Measurements from ENCODE around the gene WDR72. TPM values are rescaled to one million over a fixed set of nuclear protein-coding genes. Genes with fewer than 3 reads are reported as not detected.
"Not testable (repeated sequence)": the region's sequence is repeated elsewhere in the genome, so short reads cannot be mapped to it uniquely, and the experiment has no call there.

The WDR72 gene
- total RNA-seq, 6 experiments from 2014 or later = 12.0 to 26.5 (median 22.4) TPM

- no peaks in the 10 kb centered on the region for H3K36me3 ChIP-seq
- H3K27ac ChIP-seq = no peak overlapping the region
- no peak overlapping the region for H3K4me3 ChIP-seq
- ATAC-seq (no peak), DNase-seq (no peak)
- no peak for TF ChIP-seq CTCF (IDR thresholded peaks at IDR 0.05)
- peaks cover 0 to 8% (median 3%) of the 10 kb centered on the region in 4 donors for H3K4me1 ChIP-seq
- H3K9me3 ChIP-seq = no peaks in the 10 kb centered on the region
- intact Hi-C loops (cut with DNase I) = no loop called here
- 51% methylated on average over 7 of the region's 7 CpGs for WGBS (ENCODE audit: insufficient coverage, low coverage, low lambda C conversion rate, missing lambda C conversion rate)
- no peaks in the 10 kb centered on the region for H3K27me3 ChIP-seq
These were observed 204.2 kb downstream of the WDR72 start for GRCh38 chr15:53555226-53555625.

DNA sequence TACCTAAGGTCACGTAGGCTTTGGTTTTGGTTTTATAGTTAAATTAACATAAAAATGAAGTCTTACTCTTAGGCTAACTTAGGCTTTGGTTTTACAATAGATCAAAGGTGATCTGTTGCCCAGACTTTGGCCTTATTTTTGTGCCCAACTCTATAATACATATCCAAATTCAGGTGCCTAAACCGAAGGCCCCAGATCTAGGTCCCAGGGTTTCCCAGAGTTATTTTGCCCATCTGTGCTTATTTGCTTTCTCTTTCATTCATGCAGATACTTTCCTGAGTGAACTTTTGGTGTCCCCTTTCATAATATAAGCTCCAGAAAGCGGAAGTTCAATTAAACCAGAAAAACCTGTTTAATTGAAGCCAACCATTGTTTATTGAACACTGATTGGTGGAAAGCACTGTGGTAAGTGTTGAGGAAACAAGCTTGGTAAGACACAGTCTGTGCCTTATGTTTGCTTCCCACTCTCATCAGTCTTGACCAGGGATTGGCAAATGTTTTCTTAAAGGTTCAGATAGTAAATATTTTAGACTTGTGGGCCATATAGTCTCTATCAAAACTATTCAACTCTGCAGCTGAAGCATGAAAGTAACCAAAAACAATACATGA, 209.7 kb downstream of the WDR72 start:
- WGBS (ENCODE audit: insufficient coverage, low coverage, low lambda C conversion rate, missing lambda C conversion rate) = 23% methylated on average over 3 of the region's 3 CpGs
- no peaks in the 10 kb centered on the region for H3K36me3 ChIP-seq
- H3K27ac ChIP-seq = no peak overlapping the region
- H3K27me3 ChIP-seq = no peaks in the 10 kb centered on the region
- no peaks in the 10 kb centered on the region for H3K4me1 ChIP-seq
- peak in 3 of 4 donors; percentile 37 to 52 (median 45) for ATAC-seq
- H3K9me3 ChIP-seq = no peaks in the 10 kb centered on the region
- H3K4me3 ChIP-seq = no peak overlapping the region
- intact Hi-C loops (cut with DNase I) = no loop called here
- TF ChIP-seq CTCF (IDR thresholded peaks at IDR 0.05) (no peak), POLR2A (IDR thresholded peaks at IDR 0.05) (no peak)
- no peak for DNase-seq

- Histone ChIP-seq H3K27ac (no peak overlapping the region), H3K9me3 (no peaks in the 10 kb centered on the region), H3K36me3 (no peaks in the 10 kb centered on the region), H3K4me1 (no peaks in the 10 kb centered on the region), H3K27me3 (no peaks in the 10 kb centered on the region), H3K4me3 (no peak overlapping the region)
- intact Hi-C loops (cut with DNase I) = no loop called here
- no peak for ATAC-seq
- no peak for DNase-seq
- TF ChIP-seq CTCF (IDR thresholded peaks at IDR 0.05) = no peak
- TF ChIP-seq POLR2A (IDR thresholded peaks at IDR 0.05) = no peak
- 87% methylated on average over 4 of the region's 4 CpGs for WGBS (ENCODE audit: insufficient coverage, low coverage, low lambda C conversion rate, missing lambda C conversion rate)
These were observed 211.2 kb downstream of the WDR72 start for GRCh38 chr15:53548236-53548635.

GRCh38 chr15:53540626-53541300, 218.7 kb downstream of the WDR72 start:
- intact Hi-C loops (cut with DNase I); H3K4me1 ChIP-seq; H3K4me3 ChIP-seq; ATAC-seq; H3K36me3 ChIP-seq; H3K27me3 ChIP-seq; H3K27ac ChIP-seq; H3K9me3 ChIP-seq; DNase-seq: not testable (repeated sequence)
- no CpG with 5 or more reads among the region's 34 CpGs for WGBS (ENCODE audit: insufficient coverage, low coverage, low lambda C conversion rate, missing lambda C conversion rate)

DNA sequence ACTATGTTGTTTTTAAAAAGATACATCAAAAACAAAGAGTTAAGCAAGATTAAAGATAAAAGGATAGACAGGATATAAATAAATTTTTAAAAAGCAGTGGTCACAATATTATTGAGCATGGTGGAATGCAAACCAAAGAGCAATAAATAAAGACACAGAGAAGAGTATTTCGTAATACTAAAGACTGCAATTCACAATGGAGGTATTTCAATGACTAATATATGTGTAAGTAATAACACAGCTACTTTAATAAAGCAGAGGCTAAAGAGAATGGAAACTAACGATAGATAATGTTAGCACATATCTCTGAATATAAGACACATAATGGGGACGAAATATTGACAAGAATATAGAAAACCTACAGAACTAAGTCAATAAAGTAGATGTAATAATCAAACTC, 219.6 kb downstream of the WDR72 start:
- H3K9me3 ChIP-seq = no peaks in the 10 kb centered on the region
- no peaks in the 10 kb centered on the region for H3K27me3 ChIP-seq
- TF ChIP-seq CTCF (IDR thresholded peaks at IDR 0.05) = no peak
- TF ChIP-seq POLR2A (IDR thresholded peaks at IDR 0.05) = no peak
- H3K4me1 ChIP-seq = no peaks in the 10 kb centered on the region
- no peak overlapping the region for H3K27ac ChIP-seq
- H3K36me3 ChIP-seq = no peaks in the 10 kb centered on the region
- intact Hi-C loops (cut with DNase I) = no loop called here
- DNase-seq = no peak
- WGBS (ENCODE audit: insufficient coverage, low coverage, low lambda C conversion rate, missing lambda C conversion rate) = 78% methylated on average over 3 of the region's 3 CpGs
- peak in 1 of 4 donors; percentile 30 for ATAC-seq
- H3K4me3 ChIP-seq = no peak overlapping the region

Measured in right lobe of liver (tissue), 6 donors.